ENCODE data around the gene KLHDC4. TPM values are rescaled to one million over a fixed set of nuclear protein-coding genes. Genes with fewer than 3 reads are reported as not detected.

KLHDC4 gene
- total and polyA plus RNA-seq, 10 of the 15 experiments (the other 5 are each of a cell fraction or from before 2014, with no cell fraction given): 0.80 to 62.1 (median 32.8) TPM

DNA sequence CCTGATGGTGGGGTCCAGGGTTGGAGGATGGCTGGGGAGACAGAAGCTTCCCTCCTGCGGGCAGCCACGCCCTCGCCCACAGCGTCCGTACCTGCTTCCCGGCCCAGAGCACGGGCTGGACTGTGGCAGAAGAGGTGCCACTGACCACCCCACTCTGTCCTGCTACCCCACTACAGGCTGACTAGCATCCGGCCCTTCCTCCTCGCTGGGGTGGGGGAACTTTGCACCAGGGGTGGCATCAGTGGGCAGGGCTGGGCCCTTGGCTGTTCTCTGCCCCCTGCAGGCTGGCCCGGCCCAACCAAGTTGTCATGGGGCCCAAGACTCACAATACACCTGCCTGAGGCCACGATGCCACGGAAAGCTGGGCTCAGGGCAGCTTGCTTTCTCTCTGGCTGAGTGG lies 73.0 kb downstream of the KLHDC4 start (continued):
- no peak for TF ChIP-seq CEBPZ (IDR thresholded peaks at IDR 0.05; ENCODE audit: low read depth, low read length)
- TF ChIP-seq NFYB (IDR thresholded peaks at IDR 0.05; ENCODE audit: insufficient read depth, low read depth, low read length): no peak

DNA sequence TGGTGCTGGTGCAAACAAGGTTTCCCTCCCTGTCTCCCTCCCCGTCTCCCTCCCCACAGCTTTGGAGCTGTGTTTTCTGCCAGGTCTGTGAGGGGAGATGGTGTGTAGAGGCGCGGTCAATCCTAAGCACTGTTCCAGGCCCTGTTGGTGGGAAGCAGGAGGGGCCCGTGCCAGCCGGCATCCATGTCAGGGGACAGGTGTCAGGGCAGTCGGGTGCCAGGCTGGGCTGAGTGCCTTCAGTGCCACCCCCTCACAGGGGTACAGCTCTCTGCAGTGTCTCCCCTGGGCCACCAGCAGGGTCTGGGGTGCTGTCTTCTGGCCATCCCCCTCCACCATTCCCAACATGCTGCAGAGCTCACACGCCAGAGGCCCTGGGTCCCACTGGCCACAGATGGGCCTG lies 73.6 kb downstream of the KLHDC4 start:
- H3K4me3 ChIP-seq: no peak overlapping the region
- RAD21 ChIA-PET (ENCODE audit: unreplicated experiment): no interaction called here
- no peaks in the 10 kb centered on the region for H4K20me1 ChIP-seq (ENCODE audit: control insufficient read depth, insufficient read depth)
- H3K36me3 ChIP-seq (ENCODE audit: control insufficient read depth in 2 of 2, insufficient read depth in 2 of 2, low read length in 1 of 2): peaks cover 6 to 7% of the 10 kb centered on the region in 2 experiments; a peak in 3 of 4 replicates
- H3K79me2 ChIP-seq (ENCODE audit: control insufficient read depth, insufficient read depth, low read length): no peaks in the 10 kb centered on the region
- no TSS peak for BruUV-seq (replicated peaks)
- H3K9ac ChIP-seq (ENCODE audit: control insufficient read depth, insufficient read depth, low read length): no peak overlapping the region
- in situ Hi-C loops (cut with MboI): no loop called here
- WGBS (ENCODE audit: insufficient coverage, insufficient replicate concordance, low lambda C conversion rate, missing lambda C conversion rate): 59% methylated on average over 7 of the region's 7 CpGs
- SMC1A ChIA-PET (ENCODE audit: uncharacterized antibody, unreplicated experiment): no interaction called here
- H3K27ac ChIP-seq (ENCODE audit: control insufficient read depth, insufficient read depth): no peak overlapping the region
- ATAC-seq: peak; percentile 35
- intact Hi-C loops (cut with micrococcal nuclease; ENCODE audit: unreplicated experiment): no loop called here
- H3K4me1 ChIP-seq (ENCODE audit: control insufficient read depth, insufficient read depth, low read length): no peaks in the 10 kb centered on the region
- POLR2A ChIA-PET: no interaction called here
- no peaks in the 10 kb centered on the region for H3K9me3 ChIP-seq (replicated peaks; ENCODE audit: control insufficient read depth, insufficient read depth, low read length)
- CTCF ChIA-PET: no interaction called here
- no peak overlapping the region for H3K4me2 ChIP-seq (ENCODE audit: control insufficient read depth, insufficient read depth)
- FAIRE-seq: no peak
- H2AFZ ChIP-seq (ENCODE audit: control insufficient read depth, low read depth, low read length): no peak overlapping the region
- DNase-seq (ENCODE audit: low read depth, low spot score): no peak
- H3K27me3 ChIP-seq (replicated peaks in 1 of 2; ENCODE audit: control insufficient read depth in 2 of 2, insufficient read depth in 2 of 2, low read length in 1 of 2): no peaks in the 10 kb centered on the region
- TF ChIP-seq RELA (IDR thresholded peaks at IDR 0.05; ENCODE audit: borderline replicate concordance, partially characterized antibody): no peak
- no peak for TF ChIP-seq BACH1 (IDR thresholded peaks at IDR 0.05; ENCODE audit: borderline replicate concordance)
- no peak for TF ChIP-seq ZNF24 (IDR thresholded peaks at IDR 0.05)
- TF ChIP-seq, protein P1, sequence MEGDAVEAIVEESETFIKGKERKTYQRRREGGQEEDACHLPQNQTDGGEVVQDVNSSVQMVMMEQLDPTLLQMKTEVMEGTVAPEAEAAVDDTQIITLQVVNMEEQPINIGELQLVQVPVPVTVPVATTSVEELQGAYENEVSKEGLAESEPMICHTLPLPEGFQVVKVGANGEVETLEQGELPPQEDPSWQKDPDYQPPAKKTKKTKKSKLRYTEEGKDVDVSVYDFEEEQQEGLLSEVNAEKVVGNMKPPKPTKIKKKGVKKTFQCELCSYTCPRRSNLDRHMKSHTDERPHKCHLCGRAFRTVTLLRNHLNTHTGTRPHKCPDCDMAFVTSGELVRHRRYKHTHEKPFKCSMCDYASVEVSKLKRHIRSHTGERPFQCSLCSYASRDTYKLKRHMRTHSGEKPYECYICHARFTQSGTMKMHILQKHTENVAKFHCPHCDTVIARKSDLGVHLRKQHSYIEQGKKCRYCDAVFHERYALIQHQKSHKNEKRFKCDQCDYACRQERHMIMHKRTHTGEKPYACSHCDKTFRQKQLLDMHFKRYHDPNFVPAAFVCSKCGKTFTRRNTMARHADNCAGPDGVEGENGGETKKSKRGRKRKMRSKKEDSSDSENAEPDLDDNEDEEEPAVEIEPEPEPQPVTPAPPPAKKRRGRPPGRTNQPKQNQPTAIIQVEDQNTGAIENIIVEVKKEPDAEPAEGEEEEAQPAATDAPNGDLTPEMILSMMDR (IDR thresholded peaks at IDR 0.05 in 2 of 3, conservative IDR thresholded peaks at IDR 0.05 in 1 of 3; ENCODE audit: control insufficient read depth in 2 of 3, extremely low read depth in 1 of 3, insufficient read depth in 1 of 3, low read depth in 3 of 3, low read length in 3 of 3): no peak
- TF ChIP-seq CHD1 (IDR thresholded peaks at IDR 0.05; ENCODE audit: low read depth, low read length): no peak
- TF ChIP-seq FOXM1 (IDR thresholded peaks at IDR 0.05; ENCODE audit: low read depth, low read length): no peak
- no peak for TF ChIP-seq WRNIP1 (IDR thresholded peaks at IDR 0.05; ENCODE audit: borderline replicate concordance, low read depth, low read length)
- no peak for TF ChIP-seq CEBPB (IDR thresholded peaks at IDR 0.05; ENCODE audit: borderline replicate concordance in 1 of 2, low read depth in 2 of 2, low read length in 2 of 2)
- TF ChIP-seq FOS (IDR thresholded peaks at IDR 0.05; ENCODE audit: borderline replicate concordance, extremely low read depth, insufficient read length): no peak
- no peak for TF ChIP-seq JUNB (IDR thresholded peaks at IDR 0.05)
- TF ChIP-seq STAT1 (conservative IDR thresholded peaks at IDR 0.05): no peak
- TF ChIP-seq MYC (IDR thresholded peaks at IDR 0.05; ENCODE audit: insufficient read depth, insufficient read length, insufficient replicate concordance, low read length, severe bottlenecking): no peak
- no peak for TF ChIP-seq ZZZ3 (IDR thresholded peaks at IDR 0.05; ENCODE audit: control insufficient read depth, insufficient read length, low read depth)
- no peak for TF ChIP-seq IKZF1 (conservative IDR thresholded peaks at IDR 0.05)
- TF ChIP-seq HDAC6 (IDR thresholded peaks at IDR 0.05; ENCODE audit: unreplicated experiment): no peak
- TF ChIP-seq HDGF (IDR thresholded peaks at IDR 0.05): no peak
- no peak for TF ChIP-seq POLR2AphosphoS5 (IDR thresholded peaks at IDR 0.05; ENCODE audit: low read length)
- no peak for TF ChIP-seq RAD21 (IDR thresholded peaks at IDR 0.05; ENCODE audit: insufficient read depth, low read depth, low read length)

All from GM12878 (cell line).